Spinal cord (tissue), 10 donors: ENCODE data around the gene MICOS13. TPM values are rescaled to one million over a fixed set of nuclear protein-coding genes. Genes with fewer than 3 reads are reported as not detected.
"Not testable (repeated sequence)": the region's sequence is repeated elsewhere in the genome, so short reads cannot be mapped to it uniquely, and the experiment has no call there.

Experiments
- DNase-seq, 6 donors: peaks; one replicate each; pipeline versions ENCODE4 v3.0.0 to v3.0.0-alpha.2; 2013 to 2015; ENCODE audit warnings: low spot score in 6 of 6, low read depth in 4 of 6
- H3K27ac ChIP-seq: one replicate; pipeline ENCODE4 v1.5.1; 2013; ENCODE audit warnings: low read depth, low read length, control low read depth
- H3K27me3 ChIP-seq: one replicate; pipeline ENCODE4 v1.6.1; 2013; ENCODE audit warnings: low read length; ENCODE audit not compliant: control insufficient read depth, insufficient read depth
- H3K36me3 ChIP-seq: one replicate; pipeline ENCODE4 v1.6.1; 2013; ENCODE audit warnings: low read length; ENCODE audit not compliant: control insufficient read depth, insufficient read depth
- H3K4me1 ChIP-seq: one replicate; pipeline ENCODE4 v1.6.1; 2013; ENCODE audit warnings: low read length; ENCODE audit not compliant: control insufficient read depth, insufficient read depth
- H3K4me3 ChIP-seq: one replicate; pipeline ENCODE4 v1.5.1; 2013; ENCODE audit warnings: low read depth, low read length, control low read depth
- H3K9me3 ChIP-seq: one replicate; pipeline ENCODE4 v1.6.1; 2013; ENCODE audit warnings: low read length; ENCODE audit not compliant: control insufficient read depth, insufficient read depth
- WGBS: methylation state at CpG from one replicate; pipeline ENCODE4 v1.1.5; 2013; ENCODE audit warnings: missing lambda C conversion rate; ENCODE audit not compliant: insufficient coverage; 5-methylcytosine and 5-hydroxymethylcytosine counted together
- polyA plus RNA-seq, 2 donors: library from polyadenylated mRNA; unstranded; fragments of 120-200 nt; gene quantifications; one replicate each; pipeline ENCODE4 v1.2.1, GENCODE V29; 2013; ENCODE audit not compliant: insufficient read length in 2 of 2
- total RNA-seq, 2 donors: library from RNA; depleted of rRNA in 1 of 2; stranded (reverse); fragments of 120-200 nt in 1 of 2; fragments of >200 nt in 1 of 2; gene quantifications; one replicate each; pipeline versions ENCODE4 v1.2.3 to v1.2.4, GENCODE V29; 2013 to 2014
- donor health status: healthy.

MICOS13 gene
- total and polyA plus RNA-seq, 4 donors: 27.2 to 83.1 (median 74.6) TPM

DNA sequence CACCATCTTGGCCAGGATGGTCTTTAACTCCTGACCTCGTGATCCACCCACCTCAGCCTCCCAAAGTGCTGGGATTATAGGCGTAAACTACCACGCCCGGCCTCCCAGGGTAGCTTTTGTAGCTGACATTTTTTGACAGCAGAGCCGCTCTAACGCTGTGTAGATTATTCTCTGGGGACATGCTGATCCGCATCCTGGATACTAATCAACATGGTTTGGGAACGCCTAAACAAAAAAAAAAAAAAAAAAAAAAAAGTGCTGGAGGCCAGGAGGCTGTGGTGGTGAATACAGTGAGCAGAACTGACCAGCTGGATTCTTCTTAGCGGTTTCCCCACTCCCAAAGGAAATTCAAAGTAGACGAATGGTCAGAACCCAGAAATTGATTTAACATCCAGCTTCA is 34.5 kb upstream of the MICOS13 start:
- H3K9me3 ChIP-seq: no peaks in the 10 kb centered on the region
- 88% methylated on average over 7 of the region's 10 CpGs for WGBS
- no peak overlapping the region for H3K27ac ChIP-seq
- DNase-seq: no peak
- no peak overlapping the region for H3K4me3 ChIP-seq
- no peaks in the 10 kb centered on the region for H3K27me3 ChIP-seq
- H3K4me1 ChIP-seq: peaks cover 21% of the 10 kb centered on the region
- peaks cover 50% of the 10 kb centered on the region for H3K36me3 ChIP-seq

- DNase-seq: no peak
- WGBS: 94% methylated on average over 8 of the region's 9 CpGs
- Histone ChIP-seq H3K9me3 (no peaks in the 10 kb centered on the region), H3K27ac (no peak overlapping the region), H3K27me3 (no peaks in the 10 kb centered on the region), H3K36me3 (peaks cover 63% of the 10 kb centered on the region), H3K4me3 (no peak overlapping the region), H3K4me1 (peaks cover 8% of the 10 kb centered on the region)
Measured at GRCh38 chr19:5713228-5713627, 32.9 kb upstream of the MICOS13 start.

- H3K9me3 ChIP-seq: no peaks in the 10 kb centered on the region
- no peak overlapping the region for H3K27ac ChIP-seq
- 92% methylated on average over 25 of the region's 25 CpGs for WGBS
- no peak for DNase-seq
- H3K4me3 ChIP-seq: no peak overlapping the region
- no peaks in the 10 kb centered on the region for H3K27me3 ChIP-seq
- no peaks in the 10 kb centered on the region for H3K4me1 ChIP-seq
- peaks cover 67% of the 10 kb centered on the region for H3K36me3 ChIP-seq
Measured at GRCh38 chr19:5711713-5712161, 31.4 kb upstream of the MICOS13 start.

DNA sequence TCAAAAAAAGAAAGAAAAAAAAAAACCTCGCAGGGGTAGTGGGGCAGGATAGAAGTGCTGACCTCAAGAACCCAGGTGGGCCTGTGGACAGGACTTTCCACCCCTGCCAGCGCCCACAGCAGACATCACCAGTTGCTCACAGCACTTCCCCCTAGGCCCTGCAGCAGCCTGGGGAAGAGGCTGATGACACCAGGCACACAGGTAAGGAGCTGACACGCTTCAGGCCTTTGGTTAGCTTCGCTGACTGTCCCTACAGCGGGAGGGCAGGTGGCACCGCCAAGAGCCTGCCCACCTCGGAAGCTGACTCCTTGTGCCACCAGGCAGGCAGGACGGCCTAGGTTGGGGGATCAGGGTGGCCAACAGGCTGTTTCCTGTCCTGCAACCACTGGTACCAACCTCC is 30.7 kb upstream of the MICOS13 start:
- H3K9me3 ChIP-seq: no peaks in the 10 kb centered on the region
- no peaks in the 10 kb centered on the region for H3K4me1 ChIP-seq
- no peaks in the 10 kb centered on the region for H3K27me3 ChIP-seq
- H3K36me3 ChIP-seq: peaks cover 74% of the 10 kb centered on the region
- no peak for DNase-seq
- no peak overlapping the region for H3K4me3 ChIP-seq
- WGBS: 97% methylated on average over 7 of the region's 8 CpGs
- no peak overlapping the region for H3K27ac ChIP-seq

- Histone ChIP-seq H3K27ac (no peak overlapping the region), H3K36me3 (peaks cover 97% of the 10 kb centered on the region), H3K4me1 (no peaks in the 10 kb centered on the region), H3K27me3 (no peaks in the 10 kb centered on the region), H3K9me3 (no peaks in the 10 kb centered on the region), H3K4me3 (no peak overlapping the region)
- WGBS: 96% methylated on average over 32 of the region's 37 CpGs
- no peak for DNase-seq
Measured at GRCh38 chr19:5707576-5708575, 27.6 kb upstream of the MICOS13 start.

GRCh38 chr19:5706876-5707573 is 26.7 kb upstream of the MICOS13 start:
- no peak for DNase-seq
- Histone ChIP-seq H3K27me3 (no peaks in the 10 kb centered on the region), H3K36me3 (peaks cover 88% of the 10 kb centered on the region), H3K9me3 (no peaks in the 10 kb centered on the region), H3K4me1 (no peaks in the 10 kb centered on the region), H3K4me3 (no peak overlapping the region), H3K27ac (no peak overlapping the region)
- 96% methylated on average over 35 of the region's 35 CpGs for WGBS

- H3K27ac ChIP-seq: no peak overlapping the region
- H3K36me3 ChIP-seq: peaks cover 86% of the 10 kb centered on the region
- no peaks in the 10 kb centered on the region for H3K4me1 ChIP-seq
- H3K27me3 ChIP-seq: no peaks in the 10 kb centered on the region
- no peak for DNase-seq
- no peaks in the 10 kb centered on the region for H3K9me3 ChIP-seq
- H3K4me3 ChIP-seq: no peak overlapping the region
- WGBS: 91% methylated on average over 16 of the region's 16 CpGs
Measured at GRCh38 chr19:5705552-5705951, 25.2 kb upstream of the MICOS13 start.

GRCh38 chr19:5703819-5704818 is 23.8 kb upstream of the MICOS13 start:
- 97% methylated on average over 37 of the region's 40 CpGs for WGBS
- H3K36me3 ChIP-seq: peaks cover 87% of the 10 kb centered on the region
- no peak overlapping the region for H3K4me3 ChIP-seq

GRCh38 chr19:5702053-5702410 is 21.7 kb upstream of the MICOS13 start:
- not testable (repeated sequence) for H3K27ac ChIP-seq

More at GRCh38 chr19:5703819-5704818, 23.8 kb upstream of the MICOS13 start:
- Histone ChIP-seq H3K27ac (no peak overlapping the region), H3K27me3 (no peaks in the 10 kb centered on the region), H3K9me3 (no peaks in the 10 kb centered on the region), H3K4me1 (no peaks in the 10 kb centered on the region)
- DNase-seq: no peak

More at GRCh38 chr19:5702053-5702410, 21.7 kb upstream of the MICOS13 start:
- no CpG with 5 or more reads among the region's 28 CpGs for WGBS
- H3K4me1 ChIP-seq, DNase-seq, H3K27me3 ChIP-seq, H3K9me3 ChIP-seq, H3K4me3 ChIP-seq: not testable (repeated sequence)
- peaks cover 87% of the 10 kb centered on the region for H3K36me3 ChIP-seq
